Activated naive CD8-positive, alpha-beta T cell treated with anti-CD3 and anti-CD28 coated beads, Interleukin-2, amount 50 U/mL, for 16 hours (primary cell): ENCODE measurements around the gene ZFAND5.

Experiments used
- DNase-seq: peaks from one replicate; pipeline ENCODE4 v3.0.0-alpha.2; 2020; ENCODE audit warnings: low read depth, low spot score

The ZFAND5 gene

DNA sequence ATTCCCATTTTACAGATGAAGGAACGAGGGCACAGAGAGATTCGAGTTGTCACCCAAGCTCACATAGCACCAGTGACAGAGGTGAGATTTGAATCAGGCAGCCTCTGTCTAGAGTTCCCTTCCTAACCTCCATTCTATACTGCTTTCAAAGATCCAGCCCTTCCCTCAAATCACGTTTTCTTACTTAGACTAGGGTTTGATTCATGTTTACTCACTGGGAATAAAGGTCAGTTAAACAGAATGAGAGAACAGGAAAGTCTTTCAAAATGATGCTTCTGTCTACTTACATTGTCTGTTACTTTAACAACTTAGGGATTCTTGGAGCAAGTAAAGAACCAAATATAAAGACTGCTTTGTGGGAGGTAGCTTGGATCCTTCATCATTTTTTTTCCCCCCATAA, 40.0 kb downstream of the ZFAND5 start:
- DNase-seq = no peak

DNA sequence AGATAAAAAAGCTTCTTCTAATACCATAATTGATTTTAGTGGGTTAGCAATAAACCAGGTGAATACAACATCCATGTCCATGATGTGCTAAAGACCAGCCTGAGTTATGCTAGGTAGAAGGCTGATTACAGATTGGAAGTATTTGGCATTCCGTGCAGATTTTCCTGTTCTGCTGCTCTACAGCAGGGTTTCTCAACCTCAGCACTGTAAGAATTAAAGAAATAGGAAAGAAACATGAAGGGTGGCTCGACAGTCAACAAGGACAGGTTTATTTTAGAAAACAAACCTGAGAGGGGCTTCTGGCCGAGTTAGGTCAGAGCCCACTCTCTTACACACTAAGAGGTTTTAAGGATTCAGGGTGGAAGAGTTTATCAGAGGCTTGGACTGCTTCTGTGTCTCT, 42.3 kb downstream of the ZFAND5 start:
- no peak for DNase-seq

DNA sequence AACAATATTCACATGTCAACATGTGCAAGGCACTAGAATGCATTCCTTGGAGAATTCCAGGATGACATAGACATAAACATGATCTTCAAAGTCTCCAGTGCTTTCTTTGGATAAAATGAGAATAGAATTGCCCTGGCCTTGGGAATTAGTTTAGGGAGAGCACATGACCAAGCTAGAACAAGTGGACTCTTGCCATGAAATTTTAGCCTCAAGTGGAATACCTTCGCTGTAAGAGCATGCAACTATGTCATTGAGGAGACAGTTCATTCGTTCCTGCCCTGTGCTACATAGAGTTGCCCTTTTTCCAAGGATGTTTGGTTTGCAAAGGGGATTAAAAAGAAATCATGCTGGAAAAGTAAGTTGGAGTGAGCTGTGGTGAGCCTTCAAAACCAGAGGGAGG, 42.7 kb downstream of the ZFAND5 start:
- no peak for DNase-seq

DNA sequence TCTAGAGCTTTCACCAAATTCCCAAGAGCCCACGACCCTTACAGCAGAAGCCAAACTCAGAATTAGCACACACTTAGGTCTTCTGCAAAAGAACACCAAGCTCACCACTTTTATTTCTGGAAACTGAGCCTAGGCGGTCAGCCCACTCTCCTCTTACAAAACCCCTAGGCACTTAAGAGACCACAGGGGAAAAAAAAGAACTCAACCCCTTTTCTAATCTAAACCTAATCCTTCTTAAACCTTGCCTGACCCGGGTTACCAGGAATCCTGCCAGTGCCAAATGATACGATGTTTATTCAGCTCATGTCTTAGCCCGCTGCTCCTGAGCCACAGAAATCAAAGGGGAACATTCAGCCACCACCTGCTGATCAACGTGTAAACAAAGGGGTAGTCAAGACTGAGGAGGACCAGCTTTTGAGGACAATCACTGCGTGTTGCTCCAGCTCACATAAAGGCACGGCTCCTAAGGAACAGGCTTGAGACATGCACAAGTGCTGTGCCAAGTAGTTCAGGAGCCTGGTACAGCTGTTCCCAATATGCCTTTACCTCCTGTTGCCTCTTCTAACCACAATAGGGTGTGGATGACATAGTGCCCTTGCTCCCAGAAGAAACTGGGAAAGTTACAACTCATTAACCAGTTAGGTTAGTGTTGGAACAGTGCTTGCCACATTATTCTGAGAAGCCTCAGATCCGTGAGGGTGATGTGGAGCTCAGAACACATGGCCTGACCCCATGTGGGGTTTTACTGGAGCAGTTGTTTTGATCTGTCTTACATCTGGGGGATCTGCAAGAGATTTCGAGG, 49.3 kb downstream of the ZFAND5 start:
- DNase-seq = no peak

DNA sequence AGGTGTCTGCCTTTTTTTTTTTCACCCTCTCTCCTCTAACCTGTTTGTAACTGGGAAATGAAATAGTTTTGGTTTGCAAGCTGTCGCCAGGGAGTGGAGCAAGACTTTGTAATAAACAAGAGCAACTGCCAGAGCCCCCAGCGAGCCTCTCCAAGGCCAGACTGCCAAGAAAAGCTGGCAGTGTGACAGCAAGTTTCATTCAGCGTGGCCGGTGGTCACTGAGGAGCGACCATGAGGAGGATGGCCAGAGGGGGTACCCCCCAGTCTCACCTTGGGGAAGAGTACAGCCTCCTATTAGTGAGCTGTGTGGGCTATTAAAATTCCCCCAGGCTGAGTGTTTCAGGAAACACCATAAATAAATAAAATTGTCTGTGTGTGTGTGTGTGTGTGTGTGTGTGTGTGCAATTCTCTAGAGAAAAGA, 49.9 kb downstream of the ZFAND5 start:
- DNase-seq = no peak

DNA sequence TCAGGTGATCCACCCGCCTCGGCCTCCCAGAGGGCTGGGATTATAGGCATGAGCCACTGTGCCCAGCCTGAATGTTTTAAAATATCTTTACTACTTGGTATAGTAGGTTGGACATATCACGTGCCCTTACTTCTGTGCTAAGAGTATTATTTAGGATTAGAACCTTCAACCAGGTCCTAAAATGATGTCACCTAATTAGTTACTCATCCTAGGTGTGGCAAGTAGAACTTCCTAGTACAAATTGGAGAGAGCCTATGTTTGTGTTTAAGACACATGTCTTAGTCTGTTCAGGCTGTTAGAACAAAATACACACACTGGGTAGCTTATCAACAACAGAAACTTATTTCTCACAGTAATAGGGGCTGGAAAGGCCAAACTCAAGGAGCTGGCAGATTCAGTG, 51.5 kb downstream of the ZFAND5 start:
- no peak for DNase-seq

DNA sequence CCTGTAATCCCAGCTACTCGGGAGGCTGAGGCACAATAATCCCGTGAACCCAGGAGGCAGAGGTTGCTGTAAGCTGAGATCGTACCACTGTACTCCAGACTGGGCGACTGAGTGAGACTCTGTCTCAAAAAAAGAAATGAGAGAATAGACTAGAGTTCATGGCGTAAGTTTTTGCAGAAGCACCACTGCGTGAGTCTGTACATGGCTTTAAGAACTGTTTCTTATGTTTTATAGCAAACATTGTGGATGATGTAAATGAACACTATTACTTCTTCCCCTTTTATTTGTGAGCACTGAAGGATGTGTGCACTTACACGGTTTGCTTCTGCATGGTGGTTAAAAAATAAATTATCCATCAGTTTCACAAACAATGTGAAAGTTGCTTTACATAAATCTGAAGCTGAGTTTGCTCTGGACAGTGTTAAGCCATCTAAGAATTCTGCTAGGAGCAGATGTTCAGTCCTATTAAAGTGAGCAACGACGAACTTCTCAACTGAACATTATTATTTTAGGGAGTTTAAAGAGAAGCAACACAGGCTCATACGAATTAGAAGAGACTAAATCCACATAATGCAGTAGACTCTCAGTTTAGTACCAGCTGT, 52.5 kb downstream of the ZFAND5 start:
- no peak for DNase-seq

DNA sequence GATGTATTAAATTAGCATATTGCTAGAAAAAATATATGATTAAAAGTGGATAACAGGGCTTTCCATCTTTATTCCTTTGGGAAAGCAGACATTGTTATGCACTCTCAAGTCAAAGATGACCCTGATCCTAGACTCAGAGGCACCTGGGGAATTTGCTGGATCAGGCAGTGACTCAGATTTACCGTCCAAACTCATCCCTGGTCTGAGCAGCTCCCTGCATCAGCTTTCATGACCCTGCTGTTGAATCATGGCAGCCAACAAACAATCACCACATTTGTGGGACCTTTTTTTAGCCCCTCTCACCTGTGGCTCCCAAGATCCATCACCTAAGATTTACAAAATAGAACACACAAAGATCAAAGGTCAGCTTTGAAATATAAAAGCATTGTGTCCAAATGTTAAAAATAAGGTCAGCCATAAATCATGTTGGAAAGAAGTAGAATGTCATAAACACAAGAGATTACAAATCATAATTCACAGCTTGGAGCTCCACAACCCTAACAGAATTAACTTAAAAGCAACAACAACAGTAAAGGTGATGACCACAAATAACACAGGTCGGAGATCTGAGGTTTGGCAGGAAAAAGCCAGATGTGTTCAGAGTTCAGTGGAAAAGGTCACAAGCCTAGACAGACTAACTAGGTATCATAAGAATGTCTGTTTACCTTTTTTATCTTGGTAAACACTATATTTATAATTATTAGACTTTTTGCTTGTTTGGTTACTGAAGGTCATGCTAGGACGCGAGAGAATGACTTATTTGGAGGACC, 55.5 kb downstream of the ZFAND5 start:
- DNase-seq = no peak

DNA sequence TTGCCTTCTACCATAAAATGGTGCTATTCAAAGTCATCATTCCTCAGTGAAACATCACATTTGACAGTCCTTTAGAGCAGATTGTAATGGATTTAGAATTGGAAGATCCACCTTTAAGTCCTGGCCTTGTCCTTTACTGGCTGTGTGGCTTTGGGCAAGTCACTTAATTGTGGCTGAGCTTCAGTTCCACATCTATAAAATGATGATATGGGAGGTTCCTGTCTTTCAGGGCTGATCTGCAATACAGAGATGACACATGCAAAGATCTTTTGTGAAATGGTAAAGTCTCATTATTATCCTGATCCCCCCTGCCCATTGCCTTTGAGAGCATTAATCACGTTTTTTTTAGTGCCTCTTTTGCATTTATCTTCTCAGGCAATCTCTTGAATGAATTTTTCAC, 58.2 kb downstream of the ZFAND5 start:
- no peak for DNase-seq

DNA sequence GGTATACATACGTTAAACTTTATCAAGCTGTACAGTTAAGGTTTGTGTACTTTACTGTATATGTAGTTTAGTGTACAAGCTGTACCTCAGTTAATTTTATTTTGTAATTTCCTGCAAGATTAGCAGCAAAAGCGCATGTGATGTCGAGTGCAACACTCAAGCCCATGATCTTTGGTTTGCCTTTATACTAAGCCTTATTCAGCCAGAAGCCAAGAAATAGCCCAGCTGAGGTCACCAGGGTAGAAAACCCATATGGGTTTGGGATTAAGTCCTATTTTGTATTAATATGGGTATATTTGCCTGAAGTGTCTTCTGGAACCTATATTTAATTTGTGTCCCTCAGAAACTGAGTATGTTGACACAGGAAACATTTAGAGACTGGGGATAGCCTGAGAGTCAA, 59.3 kb downstream of the ZFAND5 start:
- no peak for DNase-seq

DNA sequence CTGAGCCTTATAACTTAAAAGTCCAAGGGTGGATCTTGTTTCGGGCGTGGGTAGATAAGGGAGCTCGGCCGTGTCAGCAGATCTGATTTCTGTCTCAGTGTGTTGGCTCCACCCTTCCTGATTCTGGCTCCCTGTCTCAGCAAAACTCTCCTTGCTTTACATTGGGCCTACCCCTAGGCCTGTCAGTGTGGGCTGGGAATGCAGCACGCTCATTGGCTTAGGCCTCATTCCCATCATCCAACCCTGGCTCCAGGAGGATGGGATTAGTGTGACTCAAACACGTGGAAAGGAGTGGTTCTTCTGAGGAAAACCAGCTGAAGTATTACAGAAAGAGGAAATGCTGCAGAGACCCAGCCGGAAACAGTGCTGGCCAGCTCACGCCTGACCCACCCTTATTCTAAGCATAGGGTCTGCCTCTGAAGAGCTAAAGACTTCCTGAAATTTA, 59.9 kb downstream of the ZFAND5 start:
- DNase-seq = no peak

DNA sequence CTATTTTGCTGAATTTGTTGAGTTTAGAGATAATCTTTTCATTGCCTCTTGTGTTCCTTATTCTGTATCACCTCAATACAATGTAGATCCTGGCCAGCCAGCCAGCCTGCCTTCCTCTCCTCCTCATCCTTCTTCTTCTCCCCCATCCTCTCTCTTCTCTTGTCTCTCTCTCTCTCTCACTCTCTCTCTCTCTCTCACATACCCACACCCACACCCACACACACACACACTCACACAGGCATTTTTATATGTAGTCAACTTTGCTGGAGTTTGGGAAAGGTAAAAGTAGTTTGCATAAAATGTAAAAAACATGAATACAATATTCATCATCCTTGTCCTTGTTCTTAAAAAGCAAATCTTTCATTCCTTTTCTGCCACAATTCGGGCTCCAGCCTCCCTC, 60.5 kb downstream of the ZFAND5 start:
- no peak for DNase-seq
